Prostate gland (tissue), 2 donors: Measurements from ENCODE around the gene RHBDD3. TPM values are rescaled to one million over a fixed set of nuclear protein-coding genes. Genes with fewer than 3 reads are reported as not detected.

Source experiments
- DNase-seq: peaks from one replicate; pipeline ENCODE4 v3.0.0-alpha.2; 2019; ENCODE audit warnings: low spot score
- H3K27ac ChIP-seq, 2 donors: fragments of 200-600 bp; sonication (generic); 2 replicates each; pipeline ENCODE4 v1.5.1; 2017 to 2019
- H3K27me3 ChIP-seq: fragments of 200-600 bp; sonication (generic); replicated peaks from 2 replicates; pipeline ENCODE4 v1.5.1; 2019; ENCODE audit not compliant: insufficient read depth
- H3K36me3 ChIP-seq, 2 donors: fragments of 200-600 bp; sonication (generic); 1 replicate in 1 of 2; 2 replicates in 1 of 2; pipeline versions ENCODE4 v1.5.1 to v1.8.1; 2017 to 2019
- H3K4me1 ChIP-seq: fragments of 200-600 bp; sonication (generic); replicated peaks from 2 replicates; pipeline ENCODE4 v1.5.1; 2019
- H3K4me3 ChIP-seq, 2 donors: fragments of 200-600 bp; sonication (generic); 2 replicates each; pipeline ENCODE4 v1.5.1; 2017 to 2019
- H3K9me3 ChIP-seq: fragments of 200-600 bp; sonication (generic); 2 replicates; pipeline ENCODE4 v1.5.1; 2017
- POLR2A ChIP-seq: fragments of 450-650 bp; IDR thresholded peaks from one replicate; pipeline ENCODE4 v1.6.1; 2016; ENCODE audit warnings: antibody characterized with exemption, mild to moderate bottlenecking
- POLR2AphosphoS5 ChIP-seq: sonication (generic); formaldehyde crosslinking; IDR thresholded peaks from one replicate; pipeline ENCODE4 v1.6.1; 2017; ENCODE audit warnings: antibody characterized with exemption
- WGBS: methylation state at CpG from one replicate; pipeline ENCODE4 v1.1.5; 2018; 5-methylcytosine and 5-hydroxymethylcytosine counted together
- intact Hi-C: fragments of 100-400 bp; cut with DNase I; formaldehyde crosslinking; loops from one replicate; pipeline ENCODE4 v1.14.2; 2022
- total RNA-seq, 2 donors: library from RNA; depleted of rRNA; stranded (reverse); fragments of >200 nt; gene quantifications; one replicate each; pipeline ENCODE4 v1.1.0, GENCODE V29; 2016
- TF ChIP-seq, protein P1 (sequence below), 4 experiments: fragments of 200-600 bp in 2 of 4; fragments of 450-650 bp in 2 of 4; sonication (generic) in 2 of 4; IDR thresholded peaks; 1 replicate in 3 of 4; 2 replicates in 1 of 4; pipeline ENCODE4 v1.5.1; 2016 to 2019; ENCODE audit warnings: antibody characterized with exemption in 4 of 4, mild to moderate bottlenecking in 2 of 4, moderate library complexity in 2 of 4

The RHBDD3 gene
- total RNA-seq, 2 donors from 2014 or later = 66.9 to 74.6 TPM

DNA sequence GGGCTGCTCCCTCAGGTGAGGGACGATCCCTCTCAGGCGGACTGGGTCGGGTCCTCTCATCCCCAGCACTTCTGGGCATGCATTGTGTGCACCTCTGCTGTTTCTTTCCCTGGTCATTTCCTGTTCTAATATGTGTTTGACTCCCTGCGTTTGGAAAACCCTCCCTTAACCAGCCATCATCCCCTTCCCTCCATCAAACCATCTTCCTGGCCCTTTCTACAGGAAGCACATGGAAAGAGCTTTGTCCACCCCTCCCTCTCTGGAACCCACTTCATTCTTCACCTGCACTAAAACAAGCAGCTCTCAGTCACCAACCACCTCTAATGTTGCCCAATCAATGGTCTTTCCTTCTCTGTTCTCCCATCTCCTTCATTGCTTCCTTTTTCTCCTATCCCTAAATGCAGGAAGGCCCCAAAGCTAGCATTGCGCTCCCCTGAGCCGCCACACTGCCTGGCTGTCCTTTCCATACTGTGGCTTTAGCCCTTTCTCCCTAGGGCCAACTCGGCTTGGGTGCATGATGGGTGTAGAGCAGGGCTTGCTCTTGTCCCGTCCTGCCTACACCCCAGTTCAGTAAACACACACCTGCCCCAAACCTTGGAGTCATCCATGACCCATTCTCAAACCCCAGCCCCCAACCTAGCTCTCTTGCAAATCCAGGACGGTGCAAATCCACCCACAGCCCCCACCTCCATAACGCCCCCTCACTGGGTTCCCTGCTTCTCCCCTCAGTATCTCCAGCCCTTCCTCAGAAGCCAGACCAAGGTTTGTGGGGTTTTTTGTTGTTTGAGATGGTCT lies 33.2 kb upstream of the RHBDD3 start:
- H3K27ac ChIP-seq = no peak overlapping the region
- WGBS = 61% methylated on average over 10 of the region's 10 CpGs
- H3K27me3 ChIP-seq = no peaks in the 10 kb centered on the region
- TF ChIP-seq POLR2AphosphoS5 (no peak), POLR2A (no peak)
- TF ChIP-seq, protein P1, sequence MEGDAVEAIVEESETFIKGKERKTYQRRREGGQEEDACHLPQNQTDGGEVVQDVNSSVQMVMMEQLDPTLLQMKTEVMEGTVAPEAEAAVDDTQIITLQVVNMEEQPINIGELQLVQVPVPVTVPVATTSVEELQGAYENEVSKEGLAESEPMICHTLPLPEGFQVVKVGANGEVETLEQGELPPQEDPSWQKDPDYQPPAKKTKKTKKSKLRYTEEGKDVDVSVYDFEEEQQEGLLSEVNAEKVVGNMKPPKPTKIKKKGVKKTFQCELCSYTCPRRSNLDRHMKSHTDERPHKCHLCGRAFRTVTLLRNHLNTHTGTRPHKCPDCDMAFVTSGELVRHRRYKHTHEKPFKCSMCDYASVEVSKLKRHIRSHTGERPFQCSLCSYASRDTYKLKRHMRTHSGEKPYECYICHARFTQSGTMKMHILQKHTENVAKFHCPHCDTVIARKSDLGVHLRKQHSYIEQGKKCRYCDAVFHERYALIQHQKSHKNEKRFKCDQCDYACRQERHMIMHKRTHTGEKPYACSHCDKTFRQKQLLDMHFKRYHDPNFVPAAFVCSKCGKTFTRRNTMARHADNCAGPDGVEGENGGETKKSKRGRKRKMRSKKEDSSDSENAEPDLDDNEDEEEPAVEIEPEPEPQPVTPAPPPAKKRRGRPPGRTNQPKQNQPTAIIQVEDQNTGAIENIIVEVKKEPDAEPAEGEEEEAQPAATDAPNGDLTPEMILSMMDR (IDR thresholded peaks at IDR 0.05) = no peak
- no peak overlapping the region for H3K4me3 ChIP-seq
- no peak for DNase-seq
- H3K4me1 ChIP-seq = peaks cover 5% of the 10 kb centered on the region
- H3K9me3 ChIP-seq = no peaks in the 10 kb centered on the region
- H3K36me3 ChIP-seq = peaks cover 21 to 24% of the 10 kb centered on the region in 2 donors
- intact Hi-C loops = no loop called here

DNA sequence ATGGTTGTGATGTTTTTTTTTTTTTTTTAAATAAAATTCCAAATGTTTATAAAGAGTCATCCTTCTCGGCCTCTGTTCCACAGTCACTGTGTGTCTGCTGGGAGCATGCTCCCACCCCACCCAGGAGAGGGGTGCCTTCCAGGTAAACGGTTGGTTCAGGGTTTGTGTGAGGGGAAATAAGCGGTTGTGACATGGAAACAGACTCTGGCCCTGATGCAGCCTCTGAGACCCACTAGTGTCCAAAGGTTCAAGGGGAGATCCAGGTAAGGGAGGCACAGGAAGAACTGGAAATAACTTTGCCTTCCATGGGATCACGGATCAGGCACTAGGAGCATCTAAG lies 32.7 kb upstream of the RHBDD3 start:
- TF ChIP-seq POLR2AphosphoS5 = no peak
- TF ChIP-seq, protein P1 (IDR thresholded peaks at IDR 0.05) = no peak
- TF ChIP-seq POLR2A = no peak
- intact Hi-C loops = no loop called here
- Histone ChIP-seq H3K27ac (no peak overlapping the region), H3K27me3 (no peaks in the 10 kb centered on the region), H3K9me3 (no peaks in the 10 kb centered on the region), H3K36me3 (peaks cover 21 to 24% of the 10 kb centered on the region in 2 donors), H3K4me3 (no peak overlapping the region), H3K4me1 (peaks cover 5% of the 10 kb centered on the region)
- WGBS = 54% methylated on average over 4 of the region's 4 CpGs
- DNase-seq = no peak

DNA sequence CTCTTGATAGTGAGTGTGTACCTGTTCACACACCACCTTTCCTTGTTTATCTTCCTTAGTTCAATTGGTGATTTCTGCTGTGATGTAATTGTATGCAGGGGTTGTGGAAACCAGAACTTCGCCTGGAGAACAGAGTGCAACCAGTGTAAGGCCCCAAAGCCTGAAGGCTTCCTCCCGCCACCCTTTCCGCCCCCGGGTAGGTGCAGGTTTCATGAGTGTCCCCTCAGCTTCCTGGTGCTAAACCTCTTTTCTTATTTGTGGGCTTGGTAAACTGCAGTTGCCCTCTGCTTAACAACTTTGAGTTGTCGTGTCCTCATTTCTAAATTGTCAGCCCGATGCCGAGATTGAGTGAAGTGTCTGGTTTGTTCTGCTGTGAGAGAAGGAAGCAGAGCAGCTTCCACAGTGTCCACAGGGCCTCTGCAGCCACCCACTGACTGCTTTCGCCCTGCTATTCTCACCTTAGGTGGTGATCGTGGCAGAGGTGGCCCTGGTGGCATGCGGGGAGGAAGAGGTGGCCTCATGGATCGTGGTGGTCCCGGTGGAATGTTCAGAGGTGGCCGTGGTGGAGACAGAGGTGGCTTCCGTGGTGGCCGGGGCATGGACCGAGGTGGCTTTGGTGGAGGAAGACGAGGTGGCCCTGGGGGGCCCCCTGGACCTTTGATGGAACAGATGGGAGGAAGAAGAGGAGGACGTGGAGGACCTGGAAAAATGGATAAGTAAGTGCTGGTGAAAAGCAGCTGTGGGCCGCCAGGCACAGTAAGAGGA lies 31.5 kb upstream of the RHBDD3 start:
- TF ChIP-seq, protein P1 (IDR thresholded peaks at IDR 0.05) = no peak
- TF ChIP-seq POLR2A = no peak
- no peak for TF ChIP-seq POLR2AphosphoS5
- H3K36me3 ChIP-seq = peaks cover 24 to 29% of the 10 kb centered on the region in 2 donors
- no peaks in the 10 kb centered on the region for H3K9me3 ChIP-seq
- no peaks in the 10 kb centered on the region for H3K27me3 ChIP-seq
- WGBS = 91% methylated on average over 19 of the region's 19 CpGs
- intact Hi-C loops = no loop called here
- no peak overlapping the region for H3K27ac ChIP-seq
- DNase-seq = no peak
- H3K4me3 ChIP-seq = no peak overlapping the region
- peaks cover 5% of the 10 kb centered on the region for H3K4me1 ChIP-seq

- intact Hi-C loops = no loop called here
- no peak for TF ChIP-seq POLR2AphosphoS5
- TF ChIP-seq, protein P1 (IDR thresholded peaks at IDR 0.05) = no peak
- TF ChIP-seq POLR2A = no peak
- no peak for DNase-seq
Observed at GRCh38 chr22:29298641-29299040, 30.9 kb upstream of the RHBDD3 start.

More at GRCh38 chr22:29298641-29299040, 30.9 kb upstream of the RHBDD3 start:
- peaks cover 24 to 29% of the 10 kb centered on the region in 2 donors for H3K36me3 ChIP-seq
- H3K27me3 ChIP-seq = no peaks in the 10 kb centered on the region
- WGBS = 86% methylated on average over 8 of the region's 8 CpGs
- peaks cover 5% of the 10 kb centered on the region for H3K4me1 ChIP-seq
- H3K4me3 ChIP-seq = no peak overlapping the region
- no peak overlapping the region for H3K27ac ChIP-seq
- H3K9me3 ChIP-seq = no peaks in the 10 kb centered on the region
